HEK293 (cell line): Measurements from ENCODE around the gene SPIRE1.

Experiments used
- CTCF ChIP-seq: fragments of 450-650 bp; formaldehyde crosslinking; IDR thresholded peaks from 2 replicates; pipeline ENCODE4 v1.5.1; 2016; ENCODE audit warnings: missing biosample characterization, missing genetic modification characterization
- KLF17 ChIP-seq: fragments of 450-650 bp; formaldehyde crosslinking; IDR thresholded peaks from 2 replicates; pipeline ENCODE4 v1.5.1; 2016; ENCODE audit warnings: missing biosample characterization, missing genetic modification characterization
- RBAK ChIP-seq: fragments of 450-650 bp; formaldehyde crosslinking; IDR thresholded peaks from 2 replicates; pipeline ENCODE4 v1.5.1; 2016; ENCODE audit warnings: missing biosample characterization, missing genetic modification characterization
- ZNF335 ChIP-seq: fragments of 450-650 bp; formaldehyde crosslinking; conservative IDR thresholded peaks from 2 replicates; pipeline ENCODE4 v1.5.1; 2016; ENCODE audit warnings: missing biosample characterization, missing genetic modification characterization
- ZNF398 ChIP-seq: fragments of 450-650 bp; formaldehyde crosslinking; IDR thresholded peaks from 2 replicates; pipeline ENCODE4 v1.5.1; 2017; ENCODE audit warnings: missing biosample characterization, missing genetic modification characterization
- ZNF580 ChIP-seq: fragments of 450-650 bp; formaldehyde crosslinking; IDR thresholded peaks from 2 replicates; pipeline ENCODE4 v1.5.1; 2016; ENCODE audit warnings: missing biosample characterization, missing genetic modification characterization

GRCh38 chr18:12434541-12434929, 223.4 kb downstream of the SPIRE1 start:
- TF ChIP-seq KLF17 (tag by site-specific recombination): no peak
- no peak for TF ChIP-seq ZNF398 (tag by site-specific recombination)
- no peak for TF ChIP-seq ZNF580 (tag by site-specific recombination)
- TF ChIP-seq ZNF335: no peak
- no peak for TF ChIP-seq RBAK (tag by site-specific recombination)
- TF ChIP-seq CTCF (tag by site-specific recombination): no peak
